ENCODE measurements around the gene PRKCD. TPM values are rescaled to one million over a fixed set of nuclear protein-coding genes. Genes with fewer than 3 reads are reported as not detected.

Gene PRKCD
- total and polyA plus RNA-seq, 11 donors = 5.3 to 44.5 (median 11.6) TPM

DNA sequence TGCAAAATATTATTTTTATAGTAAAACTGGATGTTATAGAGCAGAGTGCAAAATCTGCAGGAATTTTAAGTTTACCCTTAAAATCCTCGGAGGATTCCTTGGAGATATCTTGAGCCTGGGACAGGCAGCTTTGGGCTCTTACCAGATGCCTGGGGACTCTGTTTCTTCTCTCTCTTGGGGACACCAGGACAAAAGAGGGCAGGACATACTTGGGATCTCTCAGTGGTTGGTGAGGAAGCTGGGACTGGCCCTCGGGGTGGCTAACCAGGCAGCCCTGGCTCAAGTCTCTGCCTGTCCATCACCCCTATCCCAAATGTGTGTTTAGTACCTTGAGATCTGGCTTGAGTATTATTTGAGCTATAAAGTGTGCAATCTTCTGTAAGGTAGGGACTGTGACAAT, 56.2 kb downstream of the PRKCD start:
- no peaks in the 10 kb centered on the region for H3K36me3 ChIP-seq
- H3K27ac ChIP-seq = no peak overlapping the region
- peak in 1 of 5 donors; percentile 10 for DNase-seq
- WGBS, 4 donors = 41 to 65% (median 47%) methylated on average over 2 of the region's 2 CpGs
- peaks cover 0 to 31% (median 0%) of the 10 kb centered on the region in 12 donors for H3K4me1 ChIP-seq
- TF ChIP-seq, protein P1, sequence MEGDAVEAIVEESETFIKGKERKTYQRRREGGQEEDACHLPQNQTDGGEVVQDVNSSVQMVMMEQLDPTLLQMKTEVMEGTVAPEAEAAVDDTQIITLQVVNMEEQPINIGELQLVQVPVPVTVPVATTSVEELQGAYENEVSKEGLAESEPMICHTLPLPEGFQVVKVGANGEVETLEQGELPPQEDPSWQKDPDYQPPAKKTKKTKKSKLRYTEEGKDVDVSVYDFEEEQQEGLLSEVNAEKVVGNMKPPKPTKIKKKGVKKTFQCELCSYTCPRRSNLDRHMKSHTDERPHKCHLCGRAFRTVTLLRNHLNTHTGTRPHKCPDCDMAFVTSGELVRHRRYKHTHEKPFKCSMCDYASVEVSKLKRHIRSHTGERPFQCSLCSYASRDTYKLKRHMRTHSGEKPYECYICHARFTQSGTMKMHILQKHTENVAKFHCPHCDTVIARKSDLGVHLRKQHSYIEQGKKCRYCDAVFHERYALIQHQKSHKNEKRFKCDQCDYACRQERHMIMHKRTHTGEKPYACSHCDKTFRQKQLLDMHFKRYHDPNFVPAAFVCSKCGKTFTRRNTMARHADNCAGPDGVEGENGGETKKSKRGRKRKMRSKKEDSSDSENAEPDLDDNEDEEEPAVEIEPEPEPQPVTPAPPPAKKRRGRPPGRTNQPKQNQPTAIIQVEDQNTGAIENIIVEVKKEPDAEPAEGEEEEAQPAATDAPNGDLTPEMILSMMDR (IDR thresholded peaks at IDR 0.05) = no peak
- no peak overlapping the region for H3K4me3 ChIP-seq
- intact Hi-C loops (cut with DNase I) = loop anchor here in 1 of 10 donors (5.0 kb wide), 1 partner anchor 495 kb away; no protein-coding TSS in a partner anchor
- ATAC-seq = no peak
- no peaks in the 10 kb centered on the region for H3K9me3 ChIP-seq
- no peaks in the 10 kb centered on the region for H3K27me3 ChIP-seq

DNA sequence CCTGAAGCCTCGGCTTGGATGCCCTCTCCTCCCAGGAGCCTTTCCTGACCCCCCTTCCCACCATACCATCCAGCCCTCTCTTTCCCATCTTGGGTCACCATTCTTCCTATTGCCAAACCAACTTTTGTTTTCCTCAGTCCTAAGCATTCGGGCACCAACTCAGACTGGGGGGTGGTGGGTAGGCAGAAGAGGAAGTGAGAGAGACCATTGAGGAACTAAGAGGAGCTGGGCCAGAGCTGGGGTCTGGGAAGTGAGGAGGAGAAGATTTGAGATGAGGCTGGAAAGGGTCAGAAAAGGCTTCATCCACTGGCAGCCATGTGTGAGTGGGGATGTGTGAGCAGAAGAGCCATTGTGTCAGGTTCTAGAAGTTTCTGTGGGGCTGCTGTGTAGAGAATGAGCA, 57.1 kb downstream of the PRKCD start:
- peaks cover 0 to 24% (median 0%) of the 10 kb centered on the region in 12 donors for H3K4me1 ChIP-seq
- TF ChIP-seq POLR2A (IDR thresholded peaks at IDR 0.05) = no peak
- TF ChIP-seq, protein P1 (IDR thresholded peaks at IDR 0.05) = no peak
- 68 to 85% (median 74%) methylated on average over 2 of the region's 2 CpGs for WGBS, 4 donors
- H3K36me3 ChIP-seq = peaks cover 0 to 4% (median 0%) of the 10 kb centered on the region in 9 donors
- H3K9me3 ChIP-seq = no peaks in the 10 kb centered on the region
- DNase-seq (peak in 1 of 5 donors; percentile 24), ATAC-seq (peak in 3 of 4 donors; percentile 19 to 46 (median 21))
- H3K27me3 ChIP-seq = no peaks in the 10 kb centered on the region
- H3K27ac ChIP-seq = peak overlapping the region in 1 of 12 donors; percentile 42
- intact Hi-C loops (cut with DNase I) = loop anchor here in 1 of 10 donors (5.0 kb wide), 1 partner anchor 494 kb away; no protein-coding TSS in a partner anchor
- no peak overlapping the region for H3K4me3 ChIP-seq

DNA sequence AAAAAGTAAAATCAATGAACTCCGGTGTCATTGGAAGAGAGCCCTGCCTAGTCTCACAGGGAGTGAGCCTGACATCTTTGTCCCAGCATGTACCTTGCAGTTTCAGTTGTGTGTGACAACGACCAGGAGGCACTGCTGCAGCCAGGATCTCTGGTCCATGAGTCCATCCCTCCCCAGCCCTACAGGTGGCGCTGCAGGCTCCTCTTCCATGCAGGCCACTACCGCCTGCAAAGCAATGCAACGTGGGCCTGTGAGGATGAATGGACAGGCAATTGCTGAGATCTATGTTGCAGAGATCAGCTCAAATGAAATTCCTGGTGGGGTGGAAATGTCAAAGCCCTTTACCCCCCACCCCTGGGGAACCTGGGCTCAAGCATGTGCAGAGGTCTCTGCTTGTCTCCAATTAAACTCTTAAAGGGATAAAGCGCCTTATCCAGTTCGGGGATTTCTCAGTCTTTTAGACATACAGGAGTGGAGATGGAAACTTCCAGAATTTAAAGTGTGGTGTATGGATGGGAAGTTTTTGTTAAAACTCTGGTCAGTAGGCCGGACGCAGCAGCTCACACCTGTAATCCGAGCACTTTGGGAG, 59.0 kb downstream of the PRKCD start:
- peak; percentile 53 to 87 (median 86) for ATAC-seq
- Histone ChIP-seq H3K36me3 (peaks cover 0 to 23% (median 14%) of the 10 kb centered on the region in 9 donors), H3K4me1 (peaks cover 0 to 23% (median 0%) of the 10 kb centered on the region in 12 donors), H3K27ac (no peak overlapping the region), H3K27me3 (no peaks in the 10 kb centered on the region), H3K9me3 (no peaks in the 10 kb centered on the region), H3K4me3 (no peak overlapping the region)
- WGBS, 4 donors = 45 to 50% (median 46%) methylated on average over 10 of the region's 10 CpGs
- TF ChIP-seq POLR2A (IDR thresholded peaks at IDR 0.05) = no peak
- TF ChIP-seq, protein P1 (IDR thresholded peaks at IDR 0.05) = peak; percentile 76 to 95 (median 86)
- peak; percentile 70 to 89 (median 82) for DNase-seq
- intact Hi-C loops (cut with DNase I) = loop anchor here in 6 of 10 donors (2.0 to 10.0 kb wide), 6 partner anchors 67 to 495 kb away; no protein-coding TSS in a partner anchor

DNA sequence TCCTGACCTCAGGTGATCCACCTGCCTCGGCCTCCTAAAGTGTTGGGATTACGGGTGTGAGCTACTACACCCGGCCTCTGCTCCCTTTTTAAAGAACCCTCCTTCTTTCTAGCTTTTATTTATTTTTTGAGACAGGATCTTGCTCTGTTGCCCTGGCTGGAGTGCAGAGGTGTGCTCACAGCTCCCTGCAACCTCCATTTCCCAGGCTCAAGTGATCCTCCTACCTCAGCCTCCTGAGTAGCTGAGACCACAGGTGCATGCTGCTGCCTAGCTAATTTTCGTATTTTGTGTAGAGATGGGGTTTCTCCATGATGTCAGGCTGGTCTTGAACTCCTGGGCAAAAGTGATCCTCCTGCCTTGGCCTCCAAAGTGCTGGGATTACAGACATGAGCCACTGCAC, 60.3 kb downstream of the PRKCD start:
- DNase-seq (no peak), ATAC-seq (no peak)
- Histone ChIP-seq H3K4me1 (peaks cover 0 to 23% (median 0%) of the 10 kb centered on the region in 12 donors), H3K9me3 (no peaks in the 10 kb centered on the region), H3K36me3 (peaks cover 0 to 36% (median 27%) of the 10 kb centered on the region in 9 donors), H3K27ac (no peak overlapping the region), H3K4me3 (no peak overlapping the region), H3K27me3 (no peaks in the 10 kb centered on the region)
- TF ChIP-seq, protein P1 (IDR thresholded peaks at IDR 0.05) = no peak
- no peak for TF ChIP-seq POLR2A (IDR thresholded peaks at IDR 0.05)
- WGBS, 4 donors = 84 to 96% (median 93%) methylated on average over 4 of the region's 4 CpGs
- intact Hi-C loops (cut with DNase I) = loop anchor here in 5 of 10 donors (2.0 to 10.0 kb wide), 5 partner anchors 66 to 493 kb away; no protein-coding TSS in a partner anchor
